Panc1 (cell line): ENCODE results near the gene SYNE1. TPM values are rescaled to one million over a fixed set of nuclear protein-coding genes. Genes with fewer than 3 reads are reported as not detected.

Experiments
- ATAC-seq: fragments of 200-7000 bp; cut with Tn5 transposase; 2 replicates; pipeline ENCODE4 v1.9.1; 2020; ENCODE audit warnings: mild to moderate bottlenecking, moderate library complexity
- BruUV-seq: library from RNA; stranded (reverse); fragments of 400-500 nt; replicated peaks from 2 replicates; lab custom pipeline; 2021; lab: Mats Ljungman, UMichigan
- CTCF ChIA-PET: fragments of 300-600 bp; sonication (Branson Sonifier 250); formaldehyde crosslinking; loops from one replicate; lab custom pipeline; 2022; ENCODE audit warnings: antibody characterized with exemption; lab: Charles Lee
- POLR2A ChIA-PET: fragments of 300-600 bp; sonication (Branson Sonifier 250); formaldehyde crosslinking; loops from one replicate; lab custom pipeline; 2022; ENCODE audit warnings: antibody characterized with exemption; lab: Charles Lee
- DNase-seq: peaks from one replicate; pipeline ENCODE4 v3.0.0-alpha.2; 2010; ENCODE audit warnings: low read depth, low spot score
- H3K27ac ChIP-seq: 2 replicates; pipeline ENCODE4 v1.5.1; 2011; ENCODE audit warnings: mild to moderate bottlenecking, low read length, inconsistent platforms
- H3K27me3 ChIP-seq: fragments of 200-500 bp; sonication (Bioruptor generic); 2 replicates; pipeline ENCODE4 v1.6.0; 2014; ENCODE audit warnings: low read length, inconsistent platforms; ENCODE audit not compliant: control insufficient read depth, insufficient read depth
- H3K36me3 ChIP-seq: fragments of 200-500 bp; sonication (Bioruptor generic); 2 replicates; pipeline ENCODE4 v1.5.1; 2014; ENCODE audit warnings: inconsistent platforms, mild to moderate bottlenecking, low read length, moderate library complexity; ENCODE audit not compliant: control insufficient read depth, insufficient read depth
- H3K4me1 ChIP-seq: 2 replicates; pipeline ENCODE4 v1.5.1; 2011; ENCODE audit warnings: inconsistent platforms, mild to moderate bottlenecking, low read length, moderate library complexity; ENCODE audit not compliant: control insufficient read depth, insufficient read depth
- H3K4me3 ChIP-seq, 2 experiments: 2 replicates each; pipeline ENCODE4 v1.5.1; 2011 to 2012; ENCODE audit warnings: low read depth in 2 of 2, low read length in 2 of 2, mild to moderate bottlenecking in 2 of 2, inconsistent platforms in 1 of 2, moderate library complexity in 1 of 2
- H3K9me3 ChIP-seq: fragments of 200-500 bp; sonication (Bioruptor generic); 2 replicates; pipeline ENCODE4 v1.5.1; 2014; ENCODE audit warnings: low read depth, mild to moderate bottlenecking, inconsistent platforms, low read length, moderate library complexity; ENCODE audit not compliant: control insufficient read depth, insufficient read depth
- POLR2AphosphoS5 ChIP-seq: IDR thresholded peaks from 2 replicates; pipeline ENCODE4 v1.6.1; 2012; ENCODE audit warnings: mild to moderate bottlenecking, low read depth, low read length, moderate library complexity
- SIN3A ChIP-seq: IDR thresholded peaks from 2 replicates; pipeline ENCODE4 v1.6.1; 2012; ENCODE audit warnings: low read depth, mild to moderate bottlenecking, low read length, moderate library complexity, borderline replicate concordance; ENCODE audit not compliant: insufficient read depth
- TCF7L2 ChIP-seq: IDR thresholded peaks from 2 replicates; pipeline ENCODE4 v1.6.1; 2011; ENCODE audit warnings: mild to moderate bottlenecking, low read depth, low read length, inconsistent platforms
- in situ Hi-C: cut with HindIII; loops from 2 replicates; pipeline ENCODE4 v1.10.0; 2016; ENCODE audit warnings: low sequenced_read_pairs, low pct_unique_long_range_greater_than_20kb
- intact Hi-C: fragments of 100-400 bp; cut with micrococcal nuclease; formaldehyde crosslinking; loops from one replicate; pipeline ENCODE4 v1.10.0; 2022; ENCODE audit not compliant: unreplicated experiment
- total RNA-seq: library from RNA; stranded (reverse); gene quantifications from one replicate; pipeline ENCODE4 v1.2.1, GENCODE V29; 2021; ENCODE audit not compliant: unreplicated experiment
- TF ChIP-seq, protein P1 (sequence below): fragments of 450-650 bp; IDR thresholded peaks from 2 replicates; pipeline ENCODE4 v1.5.1; 2017; ENCODE audit warnings: mild to moderate bottlenecking
- TF ChIP-seq, protein P2 (sequence below), 2 experiments: IDR thresholded peaks; 2 replicates each; pipeline ENCODE4 v1.6.1; 2011 to 2012; ENCODE audit warnings: low read depth in 2 of 2, control low read depth in 1 of 2, low read length in 1 of 2, mild to moderate bottlenecking in 1 of 2, moderate library complexity in 1 of 2; ENCODE audit not compliant: insufficient read depth in 1 of 2

SYNE1 gene
- total RNA-seq, 1 experiment from 2014 or later = 3.2 TPM

GRCh38 chr6:152273002-152273401 is 364.2 kb downstream of the SYNE1 start:
- Histone ChIP-seq H3K9me3 (no peaks in the 10 kb centered on the region), H3K4me1 (no peaks in the 10 kb centered on the region), H3K27me3 (no peaks in the 10 kb centered on the region; the same call in 1 of the 2 replicates), H3K27ac (no peak overlapping the region), H3K36me3 (no peaks in the 10 kb centered on the region), H3K4me3 (no peak overlapping the region)
- DNase-seq = no peak
- BruUV-seq = no TSS peak
- no peak for ATAC-seq
- in situ Hi-C loops = no loop called here
- CTCF ChIA-PET = no interaction called here
- intact Hi-C loops = no loop called here
- POLR2A ChIA-PET = no interaction called here
- TF ChIP-seq, protein P1, sequence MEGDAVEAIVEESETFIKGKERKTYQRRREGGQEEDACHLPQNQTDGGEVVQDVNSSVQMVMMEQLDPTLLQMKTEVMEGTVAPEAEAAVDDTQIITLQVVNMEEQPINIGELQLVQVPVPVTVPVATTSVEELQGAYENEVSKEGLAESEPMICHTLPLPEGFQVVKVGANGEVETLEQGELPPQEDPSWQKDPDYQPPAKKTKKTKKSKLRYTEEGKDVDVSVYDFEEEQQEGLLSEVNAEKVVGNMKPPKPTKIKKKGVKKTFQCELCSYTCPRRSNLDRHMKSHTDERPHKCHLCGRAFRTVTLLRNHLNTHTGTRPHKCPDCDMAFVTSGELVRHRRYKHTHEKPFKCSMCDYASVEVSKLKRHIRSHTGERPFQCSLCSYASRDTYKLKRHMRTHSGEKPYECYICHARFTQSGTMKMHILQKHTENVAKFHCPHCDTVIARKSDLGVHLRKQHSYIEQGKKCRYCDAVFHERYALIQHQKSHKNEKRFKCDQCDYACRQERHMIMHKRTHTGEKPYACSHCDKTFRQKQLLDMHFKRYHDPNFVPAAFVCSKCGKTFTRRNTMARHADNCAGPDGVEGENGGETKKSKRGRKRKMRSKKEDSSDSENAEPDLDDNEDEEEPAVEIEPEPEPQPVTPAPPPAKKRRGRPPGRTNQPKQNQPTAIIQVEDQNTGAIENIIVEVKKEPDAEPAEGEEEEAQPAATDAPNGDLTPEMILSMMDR = no peak
- TF ChIP-seq POLR2AphosphoS5 = no peak
- TF ChIP-seq SIN3A = no peak

DNA sequence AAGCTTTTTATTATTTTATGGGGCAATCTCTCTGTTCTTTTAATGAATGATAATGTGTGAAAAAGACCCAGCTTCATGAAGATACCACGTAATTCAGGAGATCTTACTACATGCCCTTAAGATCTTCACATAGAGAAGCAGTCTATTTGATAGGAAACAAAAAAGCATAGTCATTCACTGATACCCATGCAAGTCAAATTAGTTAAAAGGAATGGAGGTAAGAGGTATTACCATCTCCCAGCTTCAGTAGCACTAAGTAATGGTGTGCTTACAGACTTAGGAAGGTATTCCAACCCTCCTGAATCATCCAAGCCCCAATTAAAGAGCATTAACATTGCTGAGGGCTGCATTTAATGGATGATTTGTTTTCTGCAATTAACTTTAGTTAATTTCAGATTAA is 364.7 kb downstream of the SYNE1 start:
- Histone ChIP-seq H3K36me3 (no peaks in the 10 kb centered on the region), H3K27ac (no peak overlapping the region), H3K4me1 (no peaks in the 10 kb centered on the region), H3K9me3 (no peaks in the 10 kb centered on the region), H3K27me3 (no peaks in the 10 kb centered on the region; the same call in 1 of the 2 replicates), H3K4me3 (no peak overlapping the region)
- POLR2A ChIA-PET = no interaction called here
- ATAC-seq (no peak), DNase-seq (no peak)
- in situ Hi-C loops (no loop called here), intact Hi-C loops (no loop called here)
- BruUV-seq = no TSS peak
- CTCF ChIA-PET = no interaction called here
- TF ChIP-seq, protein P2, sequence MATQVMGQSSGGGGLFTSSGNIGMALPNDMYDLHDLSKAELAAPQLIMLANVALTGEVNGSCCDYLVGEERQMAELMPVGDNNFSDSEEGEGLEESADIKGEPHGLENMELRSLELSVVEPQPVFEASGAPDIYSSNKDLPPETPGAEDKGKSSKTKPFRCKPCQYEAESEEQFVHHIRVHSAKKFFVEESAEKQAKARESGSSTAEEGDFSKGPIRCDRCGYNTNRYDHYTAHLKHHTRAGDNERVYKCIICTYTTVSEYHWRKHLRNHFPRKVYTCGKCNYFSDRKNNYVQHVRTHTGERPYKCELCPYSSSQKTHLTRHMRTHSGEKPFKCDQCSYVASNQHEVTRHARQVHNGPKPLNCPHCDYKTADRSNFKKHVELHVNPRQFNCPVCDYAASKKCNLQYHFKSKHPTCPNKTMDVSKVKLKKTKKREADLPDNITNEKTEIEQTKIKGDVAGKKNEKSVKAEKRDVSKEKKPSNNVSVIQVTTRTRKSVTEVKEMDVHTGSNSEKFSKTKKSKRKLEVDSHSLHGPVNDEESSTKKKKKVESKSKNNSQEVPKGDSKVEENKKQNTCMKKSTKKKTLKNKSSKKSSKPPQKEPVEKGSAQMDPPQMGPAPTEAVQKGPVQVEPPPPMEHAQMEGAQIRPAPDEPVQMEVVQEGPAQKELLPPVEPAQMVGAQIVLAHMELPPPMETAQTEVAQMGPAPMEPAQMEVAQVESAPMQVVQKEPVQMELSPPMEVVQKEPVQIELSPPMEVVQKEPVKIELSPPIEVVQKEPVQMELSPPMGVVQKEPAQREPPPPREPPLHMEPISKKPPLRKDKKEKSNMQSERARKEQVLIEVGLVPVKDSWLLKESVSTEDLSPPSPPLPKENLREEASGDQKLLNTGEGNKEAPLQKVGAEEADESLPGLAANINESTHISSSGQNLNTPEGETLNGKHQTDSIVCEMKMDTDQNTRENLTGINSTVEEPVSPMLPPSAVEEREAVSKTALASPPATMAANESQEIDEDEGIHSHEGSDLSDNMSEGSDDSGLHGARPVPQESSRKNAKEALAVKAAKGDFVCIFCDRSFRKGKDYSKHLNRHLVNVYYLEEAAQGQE (IDR thresholded peaks at IDR 0.05; ENCODE audit: insufficient read depth in 1 of 2, low read depth in 2 of 2, low read length in 1 of 2) = no peak
- no peak for TF ChIP-seq SIN3A
- TF ChIP-seq POLR2AphosphoS5 = no peak
- no peak for TF ChIP-seq TCF7L2
- TF ChIP-seq, protein P1 = no peak
